GM13976 (cell line): ENCODE results near the gene CLIC5.

ENCODE experiments used
- DNase-seq: peaks from one replicate; pipeline ENCODE4 v3.0.0; 2012; ENCODE audit warnings: low spot score
- CTCF ChIP-seq: IDR thresholded peaks from 2 replicates; pipeline ENCODE4 v1.5.1; 2012; ENCODE audit warnings: borderline replicate concordance, mild to moderate bottlenecking; ENCODE audit not compliant: insufficient read depth; ENCODE audit errors: extremely low read depth, missing control alignments, control extremely low read depth
- in situ Hi-C: fragments of 300-500 bp; cut with MboI; formaldehyde crosslinking; loops from one replicate; pipeline ENCODE4 v1.12.0; 2022; ENCODE audit warnings: low sequenced_read_pairs, mixed read lengths, inconsistent platforms; ENCODE audit not compliant: unreplicated experiment

CLIC5 gene

GRCh38 chr6:46014511-46015118, 1.0 kb downstream of the CLIC5 start:
- in situ Hi-C loops: no loop called here
- TF ChIP-seq CTCF: no peak
- DNase-seq: no peak

GRCh38 chr6:46014046-46014445, 1.6 kb downstream of the CLIC5 start:
- in situ Hi-C loops: no loop called here
- no peak for TF ChIP-seq CTCF
- no peak for DNase-seq

- DNase-seq: no peak
- no peak for TF ChIP-seq CTCF
- in situ Hi-C loops: no loop called here
These were observed 2.0 kb downstream of the CLIC5 start for GRCh38 chr6:46013639-46014038.

GRCh38 chr6:46012834-46013233, 2.8 kb downstream of the CLIC5 start:
- no peak for DNase-seq
- no peak for TF ChIP-seq CTCF
- in situ Hi-C loops: no loop called here

- TF ChIP-seq CTCF: no peak
- in situ Hi-C loops: no loop called here
- DNase-seq: peak; percentile 76
These were observed 4.2 kb downstream of the CLIC5 start for GRCh38 chr6:46011188-46012085.

GRCh38 chr6:46010771-46011170, 4.9 kb downstream of the CLIC5 start:
- no peak for TF ChIP-seq CTCF
- in situ Hi-C loops: no loop called here
- DNase-seq: no peak
